Measurements from ENCODE around the gene DLK2. TPM values are rescaled to one million over a fixed set of nuclear protein-coding genes. Genes with fewer than 3 reads are reported as not detected.
"Not testable (repeated sequence)": the region's sequence is repeated elsewhere in the genome, so short reads cannot be mapped to it uniquely, and the experiment has no call there.

The DLK2 gene
- total RNA-seq, 1 donor from 2014 or later = 3.9 TPM

GRCh38 chr6:43416935-43417334 is 38.4 kb downstream of the DLK2 start:
- no peak overlapping the region for H3K27ac ChIP-seq
- no peak overlapping the region for H3K4me3 ChIP-seq
- H3K27me3 ChIP-seq = no peaks in the 10 kb centered on the region
- TF ChIP-seq POLR2AphosphoS5 (IDR thresholded peaks at IDR 0.05; ENCODE audit: insufficient read depth in 1 of 2, low read depth in 1 of 2) (no peak), POLR2A (IDR thresholded peaks at IDR 0.05) (no peak), CTCF (IDR thresholded peaks at IDR 0.05) (no peak)
- intact Hi-C loops (cut with DNase I) = no loop called here
- H3K36me3 ChIP-seq = no peaks in the 10 kb centered on the region
- no peaks in the 10 kb centered on the region for H3K4me1 ChIP-seq
- H3K9me3 ChIP-seq = no peaks in the 10 kb centered on the region
- DNase-seq (ENCODE audit: extremely low spot score in 2 of 2) = no peak

GRCh38 chr6:43415275-43415674 is 40.1 kb downstream of the DLK2 start:
- intact Hi-C loops (cut with DNase I) = not testable (repeated sequence)

GRCh38 chr6:43413002-43413401 is 42.3 kb downstream of the DLK2 start:
- H3K36me3 ChIP-seq = no peaks in the 10 kb centered on the region
- no peaks in the 10 kb centered on the region for H3K4me1 ChIP-seq
- H3K27me3 ChIP-seq = no peaks in the 10 kb centered on the region
- intact Hi-C loops (cut with DNase I) = no loop called here
- no peaks in the 10 kb centered on the region for H3K9me3 ChIP-seq
- no peak overlapping the region for H3K4me3 ChIP-seq
- TF ChIP-seq CTCF (IDR thresholded peaks at IDR 0.05) (no peak), POLR2AphosphoS5 (IDR thresholded peaks at IDR 0.05; ENCODE audit: insufficient read depth in 1 of 2, low read depth in 1 of 2) (no peak), POLR2A (IDR thresholded peaks at IDR 0.05) (no peak)
- no peak overlapping the region for H3K27ac ChIP-seq
- no peak for DNase-seq (ENCODE audit: extremely low spot score in 2 of 2)

More at GRCh38 chr6:43415275-43415674, 40.1 kb downstream of the DLK2 start:
- H3K4me3 ChIP-seq; H3K27me3 ChIP-seq; DNase-seq (ENCODE audit: extremely low spot score in 2 of 2); H3K4me1 ChIP-seq; H3K9me3 ChIP-seq; H3K27ac ChIP-seq; H3K36me3 ChIP-seq: not testable (repeated sequence)

GRCh38 chr6:43412541-43412940 is 42.8 kb downstream of the DLK2 start:
- Histone ChIP-seq H3K4me3 (no peak overlapping the region), H3K27me3 (no peaks in the 10 kb centered on the region), H3K27ac (no peak overlapping the region), H3K36me3 (no peaks in the 10 kb centered on the region), H3K4me1 (no peaks in the 10 kb centered on the region), H3K9me3 (no peaks in the 10 kb centered on the region)
- intact Hi-C loops (cut with DNase I) = no loop called here
- DNase-seq (ENCODE audit: extremely low spot score in 2 of 2) = no peak
- TF ChIP-seq CTCF (IDR thresholded peaks at IDR 0.05) (no peak), POLR2AphosphoS5 (IDR thresholded peaks at IDR 0.05; ENCODE audit: insufficient read depth in 1 of 2, low read depth in 1 of 2) (no peak), POLR2A (IDR thresholded peaks at IDR 0.05) (no peak)

- DNase-seq (ENCODE audit: extremely low spot score in 2 of 2); H3K4me1 ChIP-seq; intact Hi-C loops (cut with DNase I); H3K27ac ChIP-seq; H3K27me3 ChIP-seq; H3K4me3 ChIP-seq; H3K36me3 ChIP-seq; H3K9me3 ChIP-seq: not testable (repeated sequence)
Observed at GRCh38 chr6:43410776-43411175, 44.6 kb downstream of the DLK2 start.

- no peaks in the 10 kb centered on the region for H3K27me3 ChIP-seq
- H3K4me3 ChIP-seq = no peak overlapping the region
- no peak overlapping the region for H3K27ac ChIP-seq
- H3K4me1 ChIP-seq = no peaks in the 10 kb centered on the region
- TF ChIP-seq POLR2AphosphoS5 (IDR thresholded peaks at IDR 0.05; ENCODE audit: insufficient read depth in 1 of 2, low read depth in 1 of 2) = no peak
- TF ChIP-seq CTCF (IDR thresholded peaks at IDR 0.05) = no peak
- TF ChIP-seq POLR2A (IDR thresholded peaks at IDR 0.05) = no peak
- H3K9me3 ChIP-seq = no peaks in the 10 kb centered on the region
- no peaks in the 10 kb centered on the region for H3K36me3 ChIP-seq
- no peak for DNase-seq (ENCODE audit: extremely low spot score in 2 of 2)
- intact Hi-C loops (cut with DNase I) = no loop called here
Observed at GRCh38 chr6:43408259-43408658, 47.1 kb downstream of the DLK2 start.

All from vagina (tissue), 2 donors.